Activated CD4-positive, alpha-beta T cell treated with anti-CD3 and anti-CD28 coated beads for 48 hours (primary cell): ENCODE measurements around the gene BIRC7.

Experiments
- DNase-seq: peaks from one replicate; pipeline ENCODE4 v3.0.0-alpha.2; 2020

Gene BIRC7

DNA sequence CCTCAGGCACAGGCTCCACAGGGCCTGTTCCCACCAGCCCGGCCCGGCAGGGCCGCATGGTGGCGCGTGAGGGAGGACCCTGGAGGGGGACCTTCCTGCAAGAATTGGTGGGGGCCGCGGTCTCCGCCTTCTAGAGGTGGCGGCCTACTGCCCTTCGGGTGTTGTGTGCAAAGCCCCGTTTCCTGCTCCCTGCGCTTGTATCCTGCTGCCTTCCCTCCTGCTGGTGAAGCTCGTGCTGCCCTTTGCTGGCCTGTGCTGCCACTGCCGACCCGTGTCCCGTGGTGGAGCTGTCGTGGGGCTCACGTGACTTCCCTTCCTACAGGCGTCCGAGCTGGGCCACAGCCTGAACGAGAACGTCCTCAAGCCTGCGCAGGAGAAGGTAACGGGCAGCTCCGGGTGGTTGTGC is 48.8 kb downstream of the BIRC7 start:
- no peak for DNase-seq

DNA sequence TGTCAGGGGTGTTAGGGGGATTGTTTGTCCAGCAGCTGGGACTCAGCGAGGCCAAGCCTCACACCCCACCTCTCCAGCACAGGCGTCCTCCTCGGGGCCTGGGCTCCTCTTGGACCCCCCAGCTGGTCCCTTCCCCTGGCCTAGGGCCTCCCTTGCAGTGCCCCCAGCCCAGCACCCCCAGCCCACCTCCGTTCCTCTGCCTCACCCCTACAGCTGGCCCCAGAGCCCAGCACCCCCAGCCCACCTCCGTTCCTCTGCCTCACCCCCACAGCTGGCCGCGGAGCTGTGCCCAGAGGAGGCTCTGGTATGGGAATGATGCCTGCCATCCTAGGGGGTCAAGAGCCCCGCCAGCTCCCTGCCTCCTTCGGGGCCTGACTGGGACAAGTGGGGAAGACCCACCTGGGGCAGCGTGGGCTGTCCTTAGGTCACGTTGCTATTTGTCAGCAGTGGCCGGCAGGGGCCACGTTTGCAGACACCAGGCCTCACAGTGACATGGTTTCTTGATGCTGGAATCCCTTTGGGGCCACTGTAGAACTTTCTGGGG is 49.3 kb downstream of the BIRC7 start:
- no peak for DNase-seq

DNA sequence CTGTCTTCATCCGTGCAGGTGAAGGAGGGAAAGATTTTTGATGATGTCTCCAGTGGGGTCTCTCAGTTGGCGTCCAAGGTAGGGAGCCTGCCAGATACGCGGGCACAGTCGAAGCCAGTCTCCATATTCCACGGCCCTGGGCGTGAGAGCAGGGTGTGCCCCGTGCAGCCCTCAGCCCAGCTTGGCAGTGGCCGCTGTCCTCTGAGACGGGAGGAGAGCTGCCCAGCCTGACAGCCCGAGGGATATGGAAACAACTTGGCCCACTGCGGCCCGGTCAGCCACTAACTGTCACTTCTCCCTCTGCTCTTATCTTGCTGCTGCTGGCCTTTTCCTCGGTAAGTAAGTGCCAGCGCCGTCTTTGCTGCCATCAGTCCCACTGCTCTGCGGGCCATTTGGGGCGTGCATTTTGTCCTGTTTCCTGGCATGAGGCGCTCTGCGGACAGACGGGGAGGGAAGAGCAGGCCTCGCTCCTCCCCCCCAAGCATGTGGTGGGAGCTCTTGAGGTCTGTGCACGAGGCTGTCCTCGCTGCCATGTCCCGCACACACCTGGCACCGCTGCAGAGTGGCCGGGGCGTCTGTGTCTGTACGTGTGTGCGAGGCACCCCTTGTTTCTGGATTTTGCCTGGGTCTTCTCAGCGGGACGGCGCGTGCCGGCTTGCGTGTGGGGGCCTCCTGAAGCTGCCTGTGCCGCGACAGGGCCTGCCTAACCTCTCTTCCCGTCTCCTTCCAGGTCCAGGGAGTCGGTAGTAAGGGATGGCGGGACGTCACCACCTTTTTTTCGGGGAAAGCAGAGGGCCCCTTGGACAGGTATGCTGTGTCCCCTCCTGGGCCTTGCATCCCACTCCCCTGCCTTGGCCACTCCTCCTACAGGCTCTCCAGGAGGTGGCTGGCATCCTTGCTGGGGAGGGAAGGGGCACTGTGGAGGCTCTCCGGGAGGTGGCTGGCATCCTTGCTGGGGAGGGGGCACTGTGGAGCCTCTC is 50.2 kb downstream of the BIRC7 start:
- no peak for DNase-seq

DNA sequence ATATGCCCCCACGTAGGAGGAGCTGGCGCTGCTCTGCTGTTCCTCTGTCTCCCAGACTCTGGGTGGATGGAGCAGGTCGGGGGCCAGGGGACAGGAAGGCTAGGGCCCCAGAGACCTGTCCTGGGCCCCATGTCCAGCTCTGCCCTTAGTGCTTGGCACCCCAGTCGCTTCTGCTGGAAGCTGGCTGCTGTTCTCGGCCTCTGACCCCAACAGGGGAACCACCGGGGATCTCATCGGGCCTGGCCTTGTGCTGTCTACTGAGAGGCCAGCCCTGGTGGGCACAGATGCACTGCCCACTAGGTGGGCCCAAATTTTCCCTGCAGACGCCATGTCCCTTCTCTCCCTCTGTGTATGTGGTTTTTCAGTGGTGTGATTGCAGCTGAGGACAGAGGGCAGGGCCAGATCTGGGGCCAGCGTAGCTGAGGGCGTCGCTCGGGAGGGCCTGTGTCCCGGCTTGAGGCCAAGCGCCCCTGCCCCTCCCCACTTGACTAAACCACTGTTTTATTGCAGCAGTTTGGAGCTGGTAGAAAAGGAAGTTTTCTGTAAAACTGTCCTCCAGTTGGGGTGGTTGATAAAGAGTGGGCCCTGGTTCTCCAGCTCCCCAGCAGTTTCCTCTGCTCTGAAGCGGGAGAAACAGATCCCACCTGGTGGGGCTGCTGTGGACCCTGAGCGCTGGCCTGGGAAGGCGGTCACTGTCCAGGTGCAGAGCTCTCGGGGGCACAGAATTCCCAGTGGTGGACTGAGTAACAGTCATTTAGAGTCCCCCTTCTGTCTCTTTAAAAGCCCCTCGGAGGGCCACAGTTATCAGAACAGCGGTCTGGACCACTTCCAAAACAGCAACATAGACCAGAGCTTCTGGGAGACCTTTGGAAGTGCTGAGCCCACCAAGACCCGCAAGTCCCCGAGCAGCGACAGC is 51.3 kb downstream of the BIRC7 start:
- no peak for DNase-seq

DNA sequence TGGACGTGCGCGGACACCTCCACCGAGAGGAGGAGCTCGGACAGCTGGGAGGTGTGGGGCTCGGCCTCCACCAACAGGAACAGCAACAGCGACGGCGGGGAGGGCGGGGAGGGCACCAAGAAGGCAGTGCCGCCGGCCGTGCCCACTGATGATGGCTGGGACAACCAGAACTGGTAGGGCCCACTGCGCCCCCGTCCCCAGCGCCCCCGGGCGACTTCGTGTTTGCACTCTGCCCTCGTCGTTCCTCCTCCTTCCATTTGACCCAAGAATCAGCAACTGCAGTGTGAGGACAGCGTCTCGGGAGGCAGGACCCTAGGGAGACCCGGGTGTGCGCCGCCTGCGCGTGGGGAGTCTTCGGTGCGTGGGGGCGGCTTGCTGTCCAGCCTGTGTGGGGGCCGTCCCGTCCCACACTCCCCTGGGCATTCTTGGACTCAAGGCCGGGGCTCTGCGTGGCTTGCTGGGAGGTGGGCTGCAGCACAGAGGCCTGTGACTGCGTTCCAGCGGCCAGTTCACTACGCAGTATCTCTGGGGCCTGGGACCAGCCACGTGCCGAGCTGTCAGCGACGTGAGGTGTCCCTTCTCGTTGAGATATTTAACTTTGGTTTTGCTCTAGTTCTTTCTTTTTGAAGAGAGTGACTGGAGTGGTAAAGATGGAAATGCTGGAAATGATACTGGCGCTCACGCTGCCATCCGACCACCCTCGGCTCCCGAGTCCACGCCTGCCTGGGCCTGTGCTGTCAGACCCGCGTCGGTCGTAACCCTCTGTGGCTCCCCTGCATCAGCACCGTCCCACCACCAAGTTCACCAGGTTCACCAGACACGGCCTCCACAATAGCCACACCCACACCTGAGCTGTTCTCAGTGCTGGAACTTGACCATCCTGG is 52.2 kb downstream of the BIRC7 start:
- DNase-seq = no peak

DNA sequence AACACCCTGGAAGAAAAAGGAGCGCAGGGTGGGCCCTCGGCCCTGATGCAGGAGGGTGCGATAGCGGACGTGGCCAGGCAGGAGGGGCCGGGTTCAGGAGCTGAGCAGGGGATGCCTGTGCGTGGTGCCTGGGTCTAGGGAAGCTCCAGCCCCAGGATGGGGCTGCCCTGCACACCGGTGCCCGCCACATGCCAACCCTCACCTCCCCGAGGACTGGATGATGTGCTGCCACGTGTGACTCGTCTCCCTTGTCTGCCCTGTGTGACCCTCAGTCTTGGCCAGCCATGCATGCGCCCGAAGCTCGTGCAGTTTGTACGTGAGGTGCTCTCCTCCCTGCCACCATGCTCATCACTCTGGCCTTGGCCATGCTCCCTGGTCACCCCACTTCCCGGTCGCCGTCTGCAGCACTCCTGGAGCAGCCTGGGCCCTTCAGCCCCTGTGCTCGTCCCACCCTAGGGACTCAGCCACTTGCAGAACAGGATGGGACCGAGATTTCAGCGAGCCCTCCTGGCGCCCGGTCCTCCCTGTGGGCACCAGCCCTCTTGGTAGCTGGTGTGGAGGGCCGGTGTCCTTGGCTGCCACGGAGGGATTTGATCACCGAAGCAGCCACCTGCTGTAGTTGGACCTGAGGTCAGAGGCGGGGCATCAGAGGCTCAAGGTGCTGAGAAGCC is 53.0 kb downstream of the BIRC7 start:
- DNase-seq = no peak

DNA sequence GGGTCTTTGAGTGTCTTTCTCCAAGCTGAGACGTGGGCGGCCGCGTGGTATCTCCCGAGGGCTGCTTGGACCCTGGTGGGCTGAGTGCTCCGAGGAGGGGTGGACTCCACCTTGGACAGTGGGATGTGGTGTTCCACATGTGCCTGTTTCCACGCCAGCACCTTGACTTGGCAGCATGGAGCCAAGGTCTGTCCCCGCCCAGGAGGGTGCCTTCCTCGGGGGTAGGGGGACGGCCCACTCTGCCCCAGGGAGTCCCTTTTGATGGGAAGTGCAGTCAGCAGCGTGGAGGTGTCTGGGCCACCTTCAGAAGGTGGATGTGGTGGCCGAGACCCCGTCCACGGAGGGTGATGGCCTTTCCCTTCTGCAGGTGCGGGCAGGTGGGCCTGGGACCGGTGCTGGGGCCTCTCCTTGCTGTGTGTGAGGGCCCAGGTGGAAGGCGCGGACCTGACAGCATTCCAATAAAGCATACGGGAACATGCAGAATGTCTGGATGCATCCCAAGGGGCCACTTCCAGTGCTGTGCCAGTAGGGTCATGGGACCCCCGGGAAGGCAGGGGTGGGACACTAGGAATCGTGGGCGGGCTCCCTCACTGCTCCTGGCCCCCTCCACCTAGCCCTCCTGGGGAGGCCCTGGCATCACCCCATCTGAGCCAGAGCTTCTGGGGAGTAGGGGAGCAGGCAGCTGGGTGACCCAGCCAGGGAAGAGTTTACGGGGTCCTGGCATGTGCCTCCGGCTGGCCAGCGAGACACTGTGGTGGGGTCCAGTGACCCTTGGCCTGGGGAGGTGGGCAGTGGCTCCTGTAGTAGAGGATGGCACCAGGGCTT is 53.8 kb downstream of the BIRC7 start:
- DNase-seq = no peak
